D721Med (cell line): Measurements from ENCODE around the gene CST3.

Source experiments
- DNase-seq: peaks from one replicate; pipeline ENCODE4 v3.0.0; 2011; ENCODE audit warnings: low spot score; ENCODE audit not compliant: insufficient read length
- FAIRE-seq: peaks from 2 replicates; lab custom pipeline; 2011; peaks lifted over from hg19 to GRCh38; lab: Jason Lieb, UNC
- CTCF ChIP-seq: IDR thresholded peaks from 2 replicates; pipeline ENCODE4 v1.5.1; 2012; ENCODE audit warnings: mild to moderate bottlenecking, control low read depth; ENCODE audit not compliant: insufficient read depth; ENCODE audit errors: missing control alignments

Gene CST3

GRCh38 chr20:23598481-23598880, 39.3 kb downstream of the CST3 start:
- no peak for TF ChIP-seq CTCF
- no peak for FAIRE-seq
- DNase-seq: no peak

GRCh38 chr20:23596579-23597250, 41.0 kb downstream of the CST3 start:
- FAIRE-seq (no peak), DNase-seq (no peak)

GRCh38 chr20:23595941-23596340, 41.8 kb downstream of the CST3 start:
- FAIRE-seq (no peak), DNase-seq (no peak)
- no peak for TF ChIP-seq CTCF

More at GRCh38 chr20:23596579-23597250, 41.0 kb downstream of the CST3 start:
- TF ChIP-seq CTCF: no peak

GRCh38 chr20:23588434-23589403, 49.0 kb downstream of the CST3 start:
- DNase-seq (no peak), FAIRE-seq (no peak)
- no peak for TF ChIP-seq CTCF

GRCh38 chr20:23587631-23588030, 50.1 kb downstream of the CST3 start:
- no peak for TF ChIP-seq CTCF

GRCh38 chr20:23586735-23587525, 50.8 kb downstream of the CST3 start:
- FAIRE-seq (no peak), DNase-seq (no peak)
- no peak for TF ChIP-seq CTCF

More at GRCh38 chr20:23587631-23588030, 50.1 kb downstream of the CST3 start:
- no peak for DNase-seq
- FAIRE-seq: no peak
